HEK293T (cell line): Measurements from ENCODE around the gene TMBIM6.

Experiments
- CTCF ChIA-PET: fragments of 350-600 bp; formaldehyde crosslinking; extraction: SDS; loops from one replicate; lab custom pipeline; 2021; ENCODE audit warnings: antibody characterized with exemption, inconsistent platforms; lab: Yijun Ruan, JAX
- POLR2A ChIA-PET: fragments of 350-600 bp; formaldehyde crosslinking; extraction: SDS; loops from one replicate; lab custom pipeline; 2020; ENCODE audit warnings: antibody characterized with exemption, inconsistent platforms; lab: Yijun Ruan, JAX
- DNase-seq: peaks from one replicate; pipeline ENCODE4 v3.0.0; 2012; ENCODE audit warnings: mixed read lengths; ENCODE audit errors: extremely low spot score
- ARNT ChIP-seq: fragments of 450-650 bp; IDR thresholded peaks from 2 replicates; pipeline ENCODE4 v1.6.1; 2017; ENCODE audit warnings: mild to moderate bottlenecking
- BHLHE40 ChIP-seq: fragments of 450-650 bp; IDR thresholded peaks from 2 replicates; pipeline ENCODE4 v1.6.1; 2016; ENCODE audit warnings: mild to moderate bottlenecking, moderate library complexity, borderline replicate concordance
- CTBP1 ChIP-seq: fragments of 450-650 bp; IDR thresholded peaks from 2 replicates; pipeline ENCODE4 v1.6.1; 2016; ENCODE audit warnings: borderline replicate concordance
- ELF4 ChIP-seq: fragments of 450-650 bp; IDR thresholded peaks from 2 replicates; pipeline ENCODE4 v1.6.1; 2017; ENCODE audit warnings: antibody characterized with exemption
- FOXA1 ChIP-seq: fragments of 450-650 bp; IDR thresholded peaks from 2 replicates; pipeline ENCODE4 v1.6.1; 2016; ENCODE audit warnings: mild to moderate bottlenecking
- FOXK2 ChIP-seq: fragments of 450-650 bp; IDR thresholded peaks from 2 replicates; pipeline ENCODE4 v1.6.1; 2016; ENCODE audit warnings: mild to moderate bottlenecking
- FOXM1 ChIP-seq: fragments of 450-650 bp; IDR thresholded peaks from 2 replicates; pipeline ENCODE4 v1.6.1; 2017; ENCODE audit warnings: mild to moderate bottlenecking, borderline replicate concordance
- HDGF ChIP-seq: fragments of 450-650 bp; IDR thresholded peaks from 2 replicates; pipeline ENCODE4 v1.6.1; 2017; ENCODE audit warnings: antibody characterized with exemption, borderline replicate concordance
- L3MBTL2 ChIP-seq: fragments of 450-650 bp; conservative IDR thresholded peaks from 2 replicates; pipeline ENCODE4 v1.6.1; 2016; ENCODE audit warnings: mild to moderate bottlenecking
- LEF1 ChIP-seq: fragments of 450-650 bp; IDR thresholded peaks from 2 replicates; pipeline ENCODE4 v1.6.1; 2017; ENCODE audit warnings: mild to moderate bottlenecking, borderline replicate concordance
- NFRKB ChIP-seq: fragments of 450-650 bp; IDR thresholded peaks from 2 replicates; pipeline ENCODE4 v1.6.1; 2016; ENCODE audit warnings: mild to moderate bottlenecking, moderate library complexity
- PKNOX1 ChIP-seq: fragments of 450-650 bp; IDR thresholded peaks from 2 replicates; pipeline ENCODE4 v1.6.1; 2016
- SP1 ChIP-seq: fragments of 450-650 bp; IDR thresholded peaks from 2 replicates; pipeline ENCODE4 v1.6.1; 2017
- SUZ12 ChIP-seq: fragments of 450-650 bp; IDR thresholded peaks from 2 replicates; pipeline ENCODE4 v1.6.1; 2016; ENCODE audit warnings: mild to moderate bottlenecking
- TARDBP ChIP-seq: fragments of 450-650 bp; IDR thresholded peaks from 2 replicates; pipeline ENCODE4 v1.6.1; 2016
- ZNF384 ChIP-seq: fragments of 450-650 bp; IDR thresholded peaks from 2 replicates; pipeline ENCODE4 v1.6.1; 2016

The TMBIM6 gene

DNA sequence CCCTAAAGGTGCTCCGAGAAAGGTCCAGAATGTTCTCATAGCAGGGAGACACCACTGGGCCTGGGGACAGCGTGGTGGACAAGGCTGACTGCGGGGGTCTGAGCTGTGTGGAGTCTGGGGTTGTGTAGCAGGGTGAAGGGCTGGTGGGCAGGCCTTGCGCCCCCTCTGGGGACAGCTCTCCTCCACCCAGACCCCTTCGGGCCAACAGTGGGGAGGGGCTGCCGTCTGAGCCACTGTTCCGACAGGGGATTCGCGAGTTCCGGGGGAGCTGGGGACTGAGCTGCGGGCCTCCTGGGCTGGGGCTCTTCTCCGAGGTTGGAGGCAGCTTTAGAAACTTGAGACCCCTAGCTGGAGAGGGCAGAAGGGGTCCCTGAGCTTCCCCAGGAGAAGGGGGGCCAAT is 54.8 kb downstream of the TMBIM6 start:
- ChIA-PET CTCF (no interaction called here), POLR2A (interaction anchor here (1.4 kb wide), 1 partner anchor 32 kb away, joined by 4 read pairs; the partner anchor contains the start of gene NCKAP5L)

DNA sequence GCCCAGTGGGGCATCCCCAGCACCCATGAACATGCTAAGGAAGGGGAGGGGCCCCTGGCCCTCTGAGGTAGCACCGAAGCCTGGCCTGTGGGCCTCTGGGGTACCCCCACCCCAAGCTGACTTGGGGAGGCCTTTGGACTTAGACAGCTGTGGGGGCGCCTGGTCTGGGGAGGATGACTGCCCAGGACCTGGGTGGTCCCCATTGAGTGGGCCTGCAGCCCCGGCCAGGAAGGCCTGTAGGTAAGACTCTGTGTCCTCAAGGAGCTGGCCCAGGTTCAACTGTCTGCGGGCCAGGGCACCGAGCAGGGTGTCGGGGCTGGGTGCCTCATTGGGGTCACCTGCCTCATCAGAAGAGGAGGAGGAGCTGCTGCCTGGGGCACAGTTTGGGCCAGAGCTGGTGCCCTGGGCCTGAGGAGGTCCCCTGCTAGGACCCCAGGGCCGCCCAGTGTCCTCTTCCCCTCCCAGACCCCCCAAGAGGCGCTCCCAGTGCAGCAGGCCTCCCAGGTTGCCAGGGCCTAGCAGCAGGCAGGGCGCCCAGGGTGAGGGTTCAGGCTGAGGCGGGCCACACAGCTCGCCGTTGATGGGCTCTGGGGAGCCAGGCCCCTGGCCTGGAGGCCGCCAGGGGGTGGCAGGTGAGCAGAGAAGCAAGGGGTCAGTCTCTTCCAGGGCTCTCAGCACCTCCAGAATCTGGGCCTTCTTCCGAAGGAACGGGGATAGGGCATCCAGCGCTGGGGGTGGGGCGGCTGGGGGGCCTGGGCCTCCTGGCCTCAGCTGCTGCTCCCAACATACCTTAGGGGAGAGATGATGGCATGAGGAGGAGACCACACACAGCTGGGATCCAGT is 55.5 kb downstream of the TMBIM6 start:
- ChIA-PET CTCF (no interaction called here), POLR2A (interaction anchor here (1.3 to 1.4 kb wide), 2 partner anchors 31 to 55 kb away, joined by 4 read pairs; partner anchors contain the start of genes NCKAP5L and TMBIM6)
- no peak for DNase-seq
- TF ChIP-seq FOXK2 (no peak), PKNOX1 (no peak), SP1 (no peak), SUZ12 (no peak), ELF4 (no peak), TARDBP (no peak), BHLHE40 (no peak), L3MBTL2 (no peak), ARNT (no peak), LEF1 (no peak)

More for the DNA sequence above, 54.8 kb downstream of the TMBIM6 start:
- no peak for DNase-seq
- TF ChIP-seq FOXM1: no peak

- DNase-seq: no peak
- CTCF ChIA-PET: interaction anchor here (1.0 kb wide), 1 partner anchor 42 kb away, joined by 6 read pairs; no protein-coding TSS in a partner anchor
- POLR2A ChIA-PET: interaction anchor here (1.3 to 1.6 kb wide), 3 partner anchors 31 to 56 kb away, joined by 3 to 4 read pairs (median 4); partner anchors contain the start of genes NCKAP5L and TMBIM6
- TF ChIP-seq HDGF (no peak), FOXA1 (no peak), CTBP1 (no peak), FOXM1 (no peak), TARDBP (no peak), FOXK2 (no peak)
Observed at GRCh38 chr12:49797449-49797776, 56.1 kb downstream of the TMBIM6 start.

GRCh38 chr12:49798248-49798647 is 56.9 kb downstream of the TMBIM6 start:
- no peak for DNase-seq
- TF ChIP-seq FOXA1 (no peak), ARNT (no peak), SP1 (no peak), L3MBTL2 (no peak), SUZ12 (no peak), HDGF (no peak), ELF4 (no peak), ZNF384 (no peak), CTBP1 (no peak), NFRKB (no peak), PKNOX1 (no peak), FOXM1 (no peak), LEF1 (no peak), BHLHE40 (no peak), TARDBP (no peak), FOXK2 (no peak)
- POLR2A ChIA-PET: interaction anchor here (1.3 to 1.6 kb wide), 2 partner anchors 30 to 57 kb away, joined by 3 to 4 read pairs; partner anchors contain the start of genes NCKAP5L and TMBIM6
- CTCF ChIA-PET: interaction anchor here (1.0 to 1.1 kb wide), 2 partner anchors 41 to 57 kb away, joined by 3 to 6 read pairs; partner anchors contain the start of gene TMBIM6

GRCh38 chr12:49798934-49799333 is 57.6 kb downstream of the TMBIM6 start:
- TF ChIP-seq FOXA1: no peak
- TF ChIP-seq SUZ12: no peak
- no peak for DNase-seq
- POLR2A ChIA-PET: interaction anchor here (1.6 kb wide), 1 partner anchor 29 kb away, joined by 3 read pairs; the partner anchor contains the start of gene NCKAP5L
- CTCF ChIA-PET: interaction anchor here (0.6 to 1.1 kb wide), 3 partner anchors 9 to 58 kb away, joined by 3 read pairs; partner anchors contain the start of gene TMBIM6

DNA sequence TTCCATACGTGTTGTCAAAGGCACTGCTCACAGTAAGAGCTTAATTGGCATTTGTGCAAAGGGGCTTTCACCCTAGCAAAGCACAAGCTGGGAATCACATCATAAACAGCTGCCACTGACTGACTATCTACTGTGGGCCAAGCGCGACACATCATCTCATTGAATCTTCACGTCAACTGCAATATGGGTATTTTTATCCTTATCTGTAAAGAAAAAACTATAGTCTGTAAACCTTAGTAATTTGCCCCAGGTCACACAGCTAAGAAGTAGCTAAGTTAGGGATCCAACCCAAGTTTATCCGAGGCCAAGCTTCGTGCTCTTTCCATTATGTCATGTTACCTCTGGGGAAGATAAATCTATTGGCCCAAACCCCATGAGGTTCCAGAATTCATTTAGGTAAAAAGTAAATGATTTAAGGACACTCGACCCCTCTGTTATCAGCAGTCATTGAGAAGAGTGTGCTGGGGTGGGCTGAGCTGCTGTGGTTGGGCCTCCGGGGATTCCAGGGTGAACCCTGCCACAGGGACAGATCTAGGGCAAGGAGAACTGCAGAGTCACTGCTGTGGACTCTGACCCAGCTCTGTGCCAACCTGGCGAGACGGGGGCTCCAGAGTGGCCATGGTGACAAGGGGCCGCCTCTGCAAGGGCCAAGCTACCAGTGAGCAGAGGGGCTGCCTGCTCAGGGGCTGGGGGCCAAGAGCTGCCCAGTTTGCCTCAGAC is 59.2 kb downstream of the TMBIM6 start:
- no peak for DNase-seq
- TF ChIP-seq L3MBTL2 (no peak), FOXK2 (no peak), FOXM1 (no peak), SUZ12 (no peak), ARNT (no peak), FOXA1 (no peak), BHLHE40 (no peak), HDGF (no peak), CTBP1 (no peak), TARDBP (no peak), SP1 (no peak), ELF4 (no peak), LEF1 (no peak), NFRKB (no peak), ZNF384 (no peak)
- ChIA-PET CTCF (no interaction called here), POLR2A (interaction anchor here (1.2 kb wide), 1 partner anchor 28 kb away, joined by 3 read pairs; the partner anchor contains the start of gene NCKAP5L)
